ENCODE data around the gene C2orf81. TPM values are rescaled to one million over a fixed set of nuclear protein-coding genes. Genes with fewer than 3 reads are reported as not detected.

Gene C2orf81
- total RNA-seq, 6 experiments from 2014 or later: 0.53 to 2.3 (median 1.4) TPM

GRCh38 chr2:74371421-74371820 is 50.0 kb downstream of the C2orf81 start:
- TF ChIP-seq CTCF (IDR thresholded peaks at IDR 0.05): no peak
- Mint-ChIP-seq H3K27ac (no peak overlapping the region), H3K36me3 (ENCODE audit: low read depth) (peaks cover 39% of the 10 kb centered on the region), H3K27me3 (ENCODE audit: insufficient read depth) (peaks cover 1% of the 10 kb centered on the region; the same call in 1 of the 2 replicates), H3K4me1 (ENCODE audit: low read depth) (peaks cover 20% of the 10 kb centered on the region), H3K9me3 (no peaks in the 10 kb centered on the region), H3K4me3 (no peak overlapping the region)
- DNase-seq: no peak

GRCh38 chr2:74369976-74370375 is 51.4 kb downstream of the C2orf81 start:
- no peak for DNase-seq
- H3K36me3 Mint-ChIP-seq (ENCODE audit: low read depth): peaks cover 41% of the 10 kb centered on the region
- no peak overlapping the region for H3K4me3 Mint-ChIP-seq
- peaks cover 12% of the 10 kb centered on the region for H3K4me1 Mint-ChIP-seq (ENCODE audit: low read depth)
- H3K27me3 Mint-ChIP-seq (ENCODE audit: insufficient read depth): peaks cover 1% of the 10 kb centered on the region; the same call in 1 of the 2 replicates
- TF ChIP-seq CTCF (IDR thresholded peaks at IDR 0.05): no peak
- H3K9me3 Mint-ChIP-seq: no peaks in the 10 kb centered on the region
- no peak overlapping the region for H3K27ac Mint-ChIP-seq

- Mint-ChIP-seq H3K4me3 (no peak overlapping the region), H3K4me1 (ENCODE audit: low read depth) (no peaks in the 10 kb centered on the region)
These were observed 52.9 kb downstream of the C2orf81 start for GRCh38 chr2:74368499-74368898.

GRCh38 chr2:74367789-74368188 is 53.6 kb downstream of the C2orf81 start:
- Mint-ChIP-seq H3K4me1 (ENCODE audit: low read depth) (no peaks in the 10 kb centered on the region), H3K36me3 (ENCODE audit: low read depth) (peaks cover 49% of the 10 kb centered on the region), H3K4me3 (no peak overlapping the region), H3K27me3 (ENCODE audit: insufficient read depth) (peaks cover 2% of the 10 kb centered on the region), H3K27ac (no peak overlapping the region), H3K9me3 (no peaks in the 10 kb centered on the region)
- TF ChIP-seq CTCF (IDR thresholded peaks at IDR 0.05): no peak
- no peak for DNase-seq

More at GRCh38 chr2:74368499-74368898, 52.9 kb downstream of the C2orf81 start:
- H3K27ac Mint-ChIP-seq: no peak overlapping the region
- no peak for TF ChIP-seq CTCF (IDR thresholded peaks at IDR 0.05)
- H3K27me3 Mint-ChIP-seq (ENCODE audit: insufficient read depth): peaks cover 2% of the 10 kb centered on the region
- no peaks in the 10 kb centered on the region for H3K9me3 Mint-ChIP-seq
- no peak for DNase-seq
- peaks cover 49% of the 10 kb centered on the region for H3K36me3 Mint-ChIP-seq (ENCODE audit: low read depth)

GRCh38 chr2:74366036-74366435 is 55.4 kb downstream of the C2orf81 start:
- no peaks in the 10 kb centered on the region for H3K9me3 Mint-ChIP-seq
- DNase-seq: no peak
- no peak overlapping the region for H3K4me3 Mint-ChIP-seq
- TF ChIP-seq CTCF (IDR thresholded peaks at IDR 0.05): no peak
- H3K4me1 Mint-ChIP-seq (ENCODE audit: low read depth): no peaks in the 10 kb centered on the region
- H3K36me3 Mint-ChIP-seq (ENCODE audit: low read depth): peaks cover 53% of the 10 kb centered on the region
- peaks cover 1% of the 10 kb centered on the region for H3K27me3 Mint-ChIP-seq (ENCODE audit: insufficient read depth)
- H3K27ac Mint-ChIP-seq: no peak overlapping the region
